NCI-H345 (cell line): ENCODE results near the gene CNTNAP2.
"Not testable (repeated sequence)": the region's sequence is repeated elsewhere in the genome, so short reads cannot be mapped to it uniquely, and the experiment has no call there.

ENCODE experiments used
- DNase-seq: peaks from one replicate; lab custom pipeline; 2025; lab: John Stamatoyannopoulos, UW

The CNTNAP2 gene

DNA sequence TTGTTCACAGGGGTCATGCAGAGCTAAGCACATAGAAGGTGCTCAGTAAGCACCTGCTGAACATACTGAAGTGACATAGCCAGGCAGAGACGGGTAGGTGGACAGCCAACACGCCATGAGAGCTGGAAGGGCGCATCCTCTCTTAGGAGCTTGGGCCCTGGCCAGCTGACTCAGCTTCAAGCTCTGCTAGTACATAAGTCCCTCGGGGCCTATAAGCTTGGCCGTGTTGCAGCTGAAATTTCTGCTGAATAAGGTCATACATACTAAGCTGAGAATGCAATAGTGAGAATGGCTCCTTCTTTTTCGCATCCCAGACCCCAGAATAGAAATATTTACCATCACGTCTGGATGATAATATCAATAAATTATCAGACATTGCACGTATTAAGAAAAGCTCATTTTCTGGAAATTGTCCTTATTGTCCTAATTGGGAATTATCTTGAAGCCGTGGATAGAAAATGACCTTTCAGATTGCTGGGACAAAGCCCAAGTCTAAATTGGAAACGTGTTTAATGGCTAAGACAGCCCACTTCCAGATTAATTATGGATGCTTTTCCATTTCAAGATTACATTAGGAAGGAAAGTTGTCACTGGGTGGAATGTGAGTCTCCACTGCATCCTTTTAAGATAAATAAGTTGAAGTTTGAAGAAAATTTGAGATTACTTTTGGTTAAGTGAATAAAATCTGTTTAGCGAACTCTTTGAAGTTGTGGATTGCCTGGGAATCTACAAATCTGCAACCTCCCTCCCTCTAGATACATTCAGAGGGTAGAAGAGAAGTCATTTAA, 2186.9 kb downstream of the CNTNAP2 start:
- DNase-seq = peak; percentile 34

- DNase-seq = no peak
Observed at GRCh38 chr7:148304083-148304335, 2187.4 kb downstream of the CNTNAP2 start.

DNA sequence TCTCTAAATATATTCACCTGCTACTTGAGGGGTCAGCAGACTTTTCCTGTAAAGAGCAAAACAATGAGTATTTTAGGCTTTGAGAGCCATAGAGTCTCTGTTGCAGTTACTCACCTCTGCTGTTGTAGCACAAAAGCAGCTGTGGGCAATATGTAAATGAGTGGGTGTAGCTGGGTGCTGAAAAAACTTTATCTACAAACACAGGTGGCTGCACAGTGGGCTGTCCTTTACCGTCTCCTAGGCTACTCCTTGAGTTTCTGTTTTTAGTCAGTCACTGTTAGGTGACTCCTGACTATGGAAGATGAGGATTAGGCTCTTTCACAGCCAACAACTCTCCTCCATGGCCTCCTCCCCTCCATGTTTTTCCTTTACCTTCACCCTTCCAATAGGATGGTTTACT, 2187.9 kb downstream of the CNTNAP2 start:
- DNase-seq = peak; percentile 65

- DNase-seq = no peak
Observed at GRCh38 chr7:148306759-148307158, 2190.2 kb downstream of the CNTNAP2 start.

DNA sequence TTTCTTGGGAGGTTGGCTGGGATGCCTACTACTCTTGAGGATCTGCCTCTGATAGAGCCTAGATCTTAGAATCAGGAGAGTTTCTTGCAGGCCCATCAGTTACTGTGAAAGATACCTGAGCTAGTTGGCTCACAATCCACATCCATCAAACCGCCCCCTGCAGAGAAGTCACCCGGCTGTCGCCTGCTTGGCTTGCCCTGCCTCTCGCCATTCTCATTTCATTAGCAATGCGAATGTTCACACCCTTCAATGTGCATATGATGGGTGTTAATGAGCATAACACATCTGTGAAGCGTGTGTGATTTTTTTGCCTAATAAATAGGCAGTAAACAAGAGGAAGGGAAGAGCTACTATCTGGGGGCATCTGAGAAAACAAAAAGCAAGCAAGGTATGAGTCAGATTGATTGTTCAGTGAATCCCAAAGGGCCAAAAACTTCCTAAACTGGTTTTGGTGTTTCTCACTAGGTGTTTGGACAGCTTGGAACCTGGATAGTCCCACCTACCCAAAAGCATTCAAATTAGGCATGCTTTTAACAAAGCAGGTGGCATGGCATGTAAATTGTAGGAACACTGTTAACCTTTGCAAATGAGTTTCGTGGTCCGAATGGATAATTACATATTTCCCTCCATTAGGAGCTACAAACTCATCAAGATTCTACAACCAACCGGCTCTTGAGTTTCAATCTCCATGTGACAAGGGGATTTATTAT, 2201.7 kb downstream of the CNTNAP2 start:
- DNase-seq = no peak

DNA sequence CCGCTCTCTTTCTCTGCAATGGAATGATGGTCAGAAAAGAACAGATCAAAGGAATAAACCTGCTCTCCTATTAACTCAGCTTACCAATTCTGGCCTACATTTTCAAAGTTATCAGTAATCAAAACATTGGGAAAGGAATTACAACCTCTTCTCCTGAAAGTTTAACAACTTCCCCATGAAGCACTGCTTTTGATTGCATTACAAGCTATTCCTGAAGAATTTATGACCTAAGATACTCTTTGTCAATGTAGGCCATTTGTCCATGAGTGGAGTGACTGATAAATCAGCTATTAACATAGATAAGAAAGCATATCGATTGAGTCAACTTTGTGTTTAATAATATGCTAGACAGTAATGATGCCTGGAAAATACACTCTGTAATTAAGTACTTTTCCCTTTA, 2202.2 kb downstream of the CNTNAP2 start:
- DNase-seq = no peak

- DNase-seq = no peak
Observed at GRCh38 chr7:148319316-148319808, 2202.8 kb downstream of the CNTNAP2 start.

DNA sequence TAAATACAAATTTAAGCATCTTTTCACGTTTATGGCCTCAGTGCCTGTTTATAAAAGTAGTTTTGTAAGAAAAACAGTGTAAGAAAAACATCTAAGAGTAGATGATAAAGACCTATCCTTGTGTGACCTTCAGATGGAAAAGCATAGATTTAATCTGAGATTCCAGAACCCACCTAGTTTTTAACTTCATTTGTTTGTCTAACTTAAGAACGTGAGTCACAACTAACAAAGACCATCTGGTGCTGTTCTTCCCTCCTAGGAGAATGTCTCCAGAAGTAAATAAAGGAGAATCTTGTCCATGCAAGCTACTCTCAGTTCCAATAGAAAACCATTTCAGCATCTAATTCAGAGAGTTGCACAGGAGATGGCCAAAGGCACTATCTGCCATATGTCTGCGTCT, 2208.6 kb downstream of the CNTNAP2 start:
- DNase-seq = no peak

DNA sequence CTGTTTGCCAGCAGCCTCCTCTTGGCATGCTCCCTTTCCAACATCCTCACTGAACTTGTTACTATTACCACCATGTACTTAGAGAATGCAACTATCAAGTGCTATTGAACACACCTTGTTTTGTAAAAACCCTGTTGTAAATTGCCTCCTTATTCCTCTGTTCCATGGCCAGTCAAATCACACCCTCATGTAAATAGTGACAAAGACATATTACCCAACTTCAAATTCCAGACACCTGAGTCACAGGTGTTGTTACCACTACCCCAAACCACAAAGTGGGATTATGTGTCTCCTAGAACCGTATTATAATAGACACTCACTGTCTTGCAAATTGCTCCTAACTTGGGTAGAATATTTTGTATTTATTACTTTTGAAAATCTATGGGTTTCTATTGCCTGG, 2210.8 kb downstream of the CNTNAP2 start:
- DNase-seq = no peak

DNA sequence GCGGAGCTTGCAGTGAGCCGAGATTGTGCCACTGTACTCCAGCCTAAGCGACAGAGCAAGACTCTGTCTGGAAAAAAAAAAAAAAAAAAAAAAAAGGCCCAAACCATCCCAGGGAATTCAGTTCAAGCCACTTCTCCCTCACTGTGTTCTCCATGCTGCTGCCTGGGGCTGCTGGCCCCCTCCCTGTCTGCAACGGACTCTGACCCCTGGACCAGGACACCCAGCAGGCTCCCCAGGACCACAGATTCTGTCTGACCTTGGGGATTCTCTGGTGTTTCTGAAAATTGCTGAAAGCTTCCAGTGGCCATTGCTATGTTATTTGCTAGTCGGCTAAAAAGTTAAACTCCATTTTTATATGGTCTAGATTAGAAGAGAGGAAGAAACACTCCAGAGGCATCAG, 2212.3 kb downstream of the CNTNAP2 start:
- no peak for DNase-seq

DNA sequence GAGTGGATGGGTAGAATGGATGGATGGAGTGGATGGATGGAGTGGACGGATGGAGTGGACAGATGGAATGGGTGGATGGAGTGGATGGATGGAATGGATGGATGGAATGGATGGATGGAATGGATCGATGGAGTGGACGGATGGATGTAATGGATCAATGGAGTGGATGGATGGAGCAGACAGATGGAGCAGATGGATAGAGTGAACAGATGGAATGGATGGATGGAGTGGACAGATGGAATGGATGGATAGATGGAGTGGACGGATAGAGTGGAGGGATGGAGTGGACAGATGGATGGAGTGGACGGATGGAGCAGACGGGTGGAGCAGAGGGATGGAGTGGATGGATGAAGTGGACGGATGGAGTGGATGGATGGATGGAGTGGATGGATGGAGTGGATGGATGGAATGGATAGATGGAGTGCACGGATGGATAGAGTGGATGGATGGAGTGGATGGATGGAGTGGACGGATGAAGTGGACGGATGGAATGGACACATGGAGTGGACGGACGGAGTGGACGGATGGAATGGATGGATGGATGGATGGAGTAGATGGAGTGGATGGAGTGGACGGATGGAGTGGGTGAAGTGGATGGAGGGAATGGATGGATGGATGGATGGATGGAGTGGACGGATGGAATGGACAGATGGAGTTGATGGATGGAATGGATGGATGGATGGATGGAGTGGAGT, 2213.7 kb downstream of the CNTNAP2 start:
- no peak for DNase-seq

GRCh38 chr7:148330822-148331221, 2214.2 kb downstream of the CNTNAP2 start:
- DNase-seq = no peak

GRCh38 chr7:148331456-148331855, 2214.9 kb downstream of the CNTNAP2 start:
- not testable (repeated sequence) for DNase-seq

- DNase-seq = no peak
Observed at GRCh38 chr7:148332191-148333186, 2215.9 kb downstream of the CNTNAP2 start.

DNA sequence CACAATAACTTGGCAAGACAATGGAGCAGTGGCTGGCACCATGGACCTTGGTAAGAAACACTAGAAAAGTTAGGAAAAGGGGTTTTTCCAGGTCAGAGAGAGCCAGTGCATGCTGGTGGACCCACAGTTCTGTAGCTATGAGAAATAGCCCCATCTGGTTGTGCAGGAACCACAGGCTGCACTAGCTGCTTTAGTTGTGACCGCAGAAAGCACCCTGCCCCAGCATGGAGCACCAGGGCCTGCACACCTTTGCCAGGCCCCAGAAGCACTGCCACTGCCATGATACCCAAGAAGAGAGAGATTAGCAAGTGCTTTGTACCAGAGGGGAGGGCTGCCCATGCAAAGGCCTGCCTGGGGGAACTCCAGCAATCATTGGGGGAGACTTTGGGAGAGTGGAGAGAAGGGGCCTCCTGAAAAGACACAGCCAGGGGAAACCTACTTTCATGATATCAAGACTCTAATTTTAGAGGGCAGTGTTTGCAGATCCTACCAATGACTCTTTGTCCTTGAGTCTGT, 2217.9 kb downstream of the CNTNAP2 start:
- no peak for DNase-seq

DNA sequence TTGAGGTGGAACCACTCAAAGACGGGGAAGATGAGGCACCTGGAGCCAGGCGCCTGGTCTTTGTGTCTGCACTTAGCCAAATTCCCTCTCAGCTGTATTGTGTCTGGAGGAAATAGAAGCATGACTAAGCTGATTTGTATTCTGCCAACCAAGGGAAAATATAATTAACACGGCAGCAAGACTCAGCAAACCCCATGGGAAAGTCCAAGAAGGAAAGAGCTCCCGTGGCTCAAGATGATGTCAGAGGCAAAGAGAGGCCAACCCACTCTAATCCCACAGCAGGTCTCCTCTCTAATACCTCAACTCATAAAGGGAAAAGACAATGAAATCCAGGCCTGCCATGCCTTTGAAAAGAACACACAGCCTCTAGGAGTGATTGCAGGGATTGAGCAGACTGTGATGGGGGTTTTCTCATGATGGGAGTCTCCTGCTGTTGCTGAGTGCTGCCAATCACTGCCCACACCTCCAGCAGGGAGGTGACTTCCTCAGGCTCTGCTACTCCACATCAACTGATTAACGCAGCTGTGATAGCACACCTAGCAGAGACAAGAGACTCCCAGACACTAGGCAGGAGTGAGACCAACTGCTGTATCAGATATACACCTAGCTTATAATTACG, 2218.5 kb downstream of the CNTNAP2 start:
- peak; percentile 70 for DNase-seq

DNA sequence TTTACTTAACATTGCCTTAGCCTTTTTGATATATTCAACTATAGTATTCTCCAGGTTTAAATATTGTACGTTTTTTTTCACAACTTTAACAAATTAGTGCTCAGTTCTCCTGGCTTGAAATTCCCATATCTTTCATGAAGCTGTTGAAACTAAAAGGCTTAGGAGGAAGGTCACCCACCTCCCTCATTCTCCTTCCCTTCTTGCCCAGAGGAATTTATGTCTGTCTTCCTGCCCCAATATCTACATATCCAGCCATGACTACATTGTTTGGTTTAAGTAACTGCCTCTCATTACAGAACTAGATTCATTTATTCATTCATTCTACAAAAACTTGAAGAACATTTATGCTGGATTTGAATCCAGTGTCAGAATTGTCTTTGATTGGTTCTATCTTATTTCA, 2219.2 kb downstream of the CNTNAP2 start:
- DNase-seq = no peak

GRCh38 chr7:148336411-148336810, 2219.8 kb downstream of the CNTNAP2 start:
- DNase-seq = no peak

GRCh38 chr7:148337246-148337965, 2220.8 kb downstream of the CNTNAP2 start:
- DNase-seq = no peak

- no peak for DNase-seq
Observed at GRCh38 chr7:148337995-148338747, 2221.6 kb downstream of the CNTNAP2 start.
